ENCODE measurements around the gene TMEM247.
A peak's percentile ranks its signal among the peaks of the same experiment; 100 is the strongest.

Gene TMEM247

GRCh38 chr2:46490521-46491141, 11.3 kb downstream of the TMEM247 start:
- DNase-seq = peak in 1 of 2 donors; percentile 50

- no peak for DNase-seq
These were observed 12.9 kb downstream of the TMEM247 start for GRCh38 chr2:46492301-46492700.

- no peak for DNase-seq
These were observed 14.0 kb downstream of the TMEM247 start for GRCh38 chr2:46493241-46493970.

- no peak for DNase-seq
These were observed 14.5 kb downstream of the TMEM247 start for GRCh38 chr2:46493971-46494250.

GRCh38 chr2:46494596-46494995, 15.2 kb downstream of the TMEM247 start:
- no peak for DNase-seq

GRCh38 chr2:46495231-46496030, 16.1 kb downstream of the TMEM247 start:
- no peak for DNase-seq

GRCh38 chr2:46497766-46498165, 18.4 kb downstream of the TMEM247 start:
- peak in 1 of 2 donors; percentile 46 for DNase-seq

- DNase-seq = peak in 1 of 2 donors; percentile 42
These were observed 19.3 kb downstream of the TMEM247 start for GRCh38 chr2:46498681-46499080.

GRCh38 chr2:46499392-46499785, 20.0 kb downstream of the TMEM247 start:
- no peak for DNase-seq

- no peak for DNase-seq
These were observed 21.4 kb downstream of the TMEM247 start for GRCh38 chr2:46500801-46501200.

- DNase-seq = no peak
These were observed 23.0 kb downstream of the TMEM247 start for GRCh38 chr2:46502291-46502885.

GRCh38 chr2:46503686-46504085, 24.3 kb downstream of the TMEM247 start:
- DNase-seq = no peak

- no peak for DNase-seq
These were observed 24.9 kb downstream of the TMEM247 start for GRCh38 chr2:46504221-46504620.

GRCh38 chr2:46504685-46505471, 25.5 kb downstream of the TMEM247 start:
- no peak for DNase-seq

- DNase-seq = no peak
These were observed 26.1 kb downstream of the TMEM247 start for GRCh38 chr2:46505472-46505783.

GRCh38 chr2:46506131-46506706, 26.9 kb downstream of the TMEM247 start:
- no peak for DNase-seq

- no peak for DNase-seq
These were observed 28.9 kb downstream of the TMEM247 start for GRCh38 chr2:46508312-46508711.

GRCh38 chr2:46508759-46509158, 29.4 kb downstream of the TMEM247 start:
- DNase-seq = no peak

GRCh38 chr2:46509804-46510203, 30.4 kb downstream of the TMEM247 start:
- DNase-seq = no peak

- DNase-seq = peak in 1 of 2 donors; percentile 48
These were observed 31.3 kb downstream of the TMEM247 start for GRCh38 chr2:46510598-46511177.

- no peak for DNase-seq
These were observed 32.8 kb downstream of the TMEM247 start for GRCh38 chr2:46512185-46512584.

- no peak for DNase-seq
These were observed 35.4 kb downstream of the TMEM247 start for GRCh38 chr2:46514738-46515137.

All from inflammatory macrophage treated with lipopolysaccharide for 1 hour (primary cell).